Hematopoietic multipotent progenitor cell treated with erythropoietin and hydrocortisone succinate and interleukin-3 and kit ligand, for 8 days (in vitro differentiated cells): ENCODE data around the gene MPV17L.
"Not testable (repeated sequence)": the region's sequence is repeated elsewhere in the genome, so short reads cannot be mapped to it uniquely, and the experiment has no call there.

Experiments
- DNase-seq: peaks from one replicate; pipeline ENCODE4 v3.0.0-alpha.2; 2015

MPV17L gene

GRCh38 chr16:15415511-15415985, 20.0 kb downstream of the MPV17L start:
- DNase-seq: no peak

- no peak for DNase-seq
Observed at GRCh38 chr16:15417197-15417596, 21.6 kb downstream of the MPV17L start.

- no peak for DNase-seq
Observed at GRCh38 chr16:15418206-15418605, 22.7 kb downstream of the MPV17L start.

GRCh38 chr16:15421696-15422095, 26.1 kb downstream of the MPV17L start:
- DNase-seq: not testable (repeated sequence)

- DNase-seq: no peak
Observed at GRCh38 chr16:15422222-15422621, 26.7 kb downstream of the MPV17L start.

GRCh38 chr16:15425861-15426260, 30.3 kb downstream of the MPV17L start:
- DNase-seq: no peak

GRCh38 chr16:15426796-15427195, 31.2 kb downstream of the MPV17L start:
- DNase-seq: no peak

- peak; percentile 81 for DNase-seq
Observed at GRCh38 chr16:15427648-15428239, 32.2 kb downstream of the MPV17L start.

GRCh38 chr16:15430884-15431283, 35.3 kb downstream of the MPV17L start:
- not testable (repeated sequence) for DNase-seq

- no peak for DNase-seq
Observed at GRCh38 chr16:15434079-15434424, 38.5 kb downstream of the MPV17L start.

GRCh38 chr16:15434425-15435215, 39.1 kb downstream of the MPV17L start, which contains the start of gene BMERB1:
BMERB1 (plus strand) TSS chr16:15434588; CDS start chr16:15434654, 66 bp downstream.
- peak; percentile 59 for DNase-seq

- no peak for DNase-seq
Observed at GRCh38 chr16:15435216-15435864, 39.8 kb downstream of the MPV17L start.

GRCh38 chr16:15439102-15439501, 43.5 kb downstream of the MPV17L start:
- DNase-seq: no peak

- DNase-seq: no peak
Observed at GRCh38 chr16:15439521-15439920, 44.0 kb downstream of the MPV17L start.

GRCh38 chr16:15440852-15441251, 45.3 kb downstream of the MPV17L start:
- DNase-seq: no peak

GRCh38 chr16:15442140-15442539, 46.6 kb downstream of the MPV17L start:
- DNase-seq: not testable (repeated sequence)

- DNase-seq: no peak
Observed at GRCh38 chr16:15443753-15444152, 48.2 kb downstream of the MPV17L start.

- no peak for DNase-seq
Observed at GRCh38 chr16:15444264-15444663, 48.7 kb downstream of the MPV17L start.

GRCh38 chr16:15445450-15445849, 49.9 kb downstream of the MPV17L start:
- no peak for DNase-seq

GRCh38 chr16:15446901-15447300, 51.3 kb downstream of the MPV17L start:
- no peak for DNase-seq

- DNase-seq: no peak
Observed at GRCh38 chr16:15450624-15451023, 55.1 kb downstream of the MPV17L start.

- DNase-seq: no peak
Observed at GRCh38 chr16:15451098-15451731, 55.7 kb downstream of the MPV17L start.

- DNase-seq: no peak
Observed at GRCh38 chr16:15452246-15452855, 56.8 kb downstream of the MPV17L start.
